ENCODE measurements around the gene SHISA6.

DNA sequence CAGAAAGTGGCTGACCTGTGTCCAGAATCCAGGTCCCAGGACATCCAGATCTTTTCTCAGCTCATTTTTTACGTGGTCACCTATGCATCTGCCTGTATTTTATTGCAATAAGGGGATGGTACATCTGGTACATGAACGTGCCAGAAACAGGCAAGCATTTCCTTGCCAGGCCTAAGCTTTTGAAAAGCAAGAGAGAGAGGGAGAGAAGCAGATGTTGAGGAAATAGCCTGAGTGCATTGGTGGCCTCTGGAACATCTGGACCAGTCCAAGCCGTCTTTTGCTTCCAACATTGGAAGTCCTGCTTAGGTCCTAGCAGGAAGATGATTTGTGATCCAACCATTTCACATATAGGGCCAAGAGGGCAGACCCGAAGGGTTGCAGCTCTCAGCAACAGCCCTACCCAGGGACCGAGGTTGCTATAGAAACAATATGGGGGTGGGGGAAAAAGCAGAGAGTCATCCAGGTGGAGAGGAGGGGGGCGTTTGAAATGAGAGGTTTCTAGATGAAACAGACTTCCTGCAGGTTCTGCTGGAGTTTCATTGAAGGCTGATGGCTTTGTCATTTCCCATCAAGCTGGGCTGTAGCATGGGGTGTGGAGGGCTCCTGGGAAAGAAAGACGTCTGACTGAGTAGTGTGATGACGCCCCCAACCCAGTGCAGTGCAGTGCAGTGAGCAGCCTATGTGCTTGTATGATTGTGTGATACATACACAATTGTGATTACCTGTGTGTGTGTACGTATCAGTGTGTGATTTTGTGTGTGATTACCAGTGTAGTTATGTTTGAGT, 61.6 kb downstream of the SHISA6 start:
- TF ChIP-seq, protein P1, sequence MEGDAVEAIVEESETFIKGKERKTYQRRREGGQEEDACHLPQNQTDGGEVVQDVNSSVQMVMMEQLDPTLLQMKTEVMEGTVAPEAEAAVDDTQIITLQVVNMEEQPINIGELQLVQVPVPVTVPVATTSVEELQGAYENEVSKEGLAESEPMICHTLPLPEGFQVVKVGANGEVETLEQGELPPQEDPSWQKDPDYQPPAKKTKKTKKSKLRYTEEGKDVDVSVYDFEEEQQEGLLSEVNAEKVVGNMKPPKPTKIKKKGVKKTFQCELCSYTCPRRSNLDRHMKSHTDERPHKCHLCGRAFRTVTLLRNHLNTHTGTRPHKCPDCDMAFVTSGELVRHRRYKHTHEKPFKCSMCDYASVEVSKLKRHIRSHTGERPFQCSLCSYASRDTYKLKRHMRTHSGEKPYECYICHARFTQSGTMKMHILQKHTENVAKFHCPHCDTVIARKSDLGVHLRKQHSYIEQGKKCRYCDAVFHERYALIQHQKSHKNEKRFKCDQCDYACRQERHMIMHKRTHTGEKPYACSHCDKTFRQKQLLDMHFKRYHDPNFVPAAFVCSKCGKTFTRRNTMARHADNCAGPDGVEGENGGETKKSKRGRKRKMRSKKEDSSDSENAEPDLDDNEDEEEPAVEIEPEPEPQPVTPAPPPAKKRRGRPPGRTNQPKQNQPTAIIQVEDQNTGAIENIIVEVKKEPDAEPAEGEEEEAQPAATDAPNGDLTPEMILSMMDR (IDR thresholded peaks at IDR 0.05) = no peak
- no peak for TF ChIP-seq POLR2AphosphoS5 (IDR thresholded peaks at IDR 0.05)
- TF ChIP-seq POLR2A (IDR thresholded peaks at IDR 0.05) = no peak
- TF ChIP-seq EP300 (IDR thresholded peaks at IDR 0.05) = no peak
